ENCODE measurements around the gene TMBIM1.

The TMBIM1 gene

GRCh38 chr2:218327451-218328210 is 35.3 kb upstream of the TMBIM1 start:
- H3K9me3 ChIP-seq (ENCODE audit: control insufficient read depth, low read length): no peaks in the 10 kb centered on the region
- WGBS, 2 experiments (ENCODE audit: insufficient coverage in 2 of 2): 80 to 83% methylated on average over 10 of the region's 11 CpGs
- H3K4me3 ChIP-seq (ENCODE audit: extremely low read depth, insufficient read depth, low read length, poor library complexity, severe bottlenecking): no peak overlapping the region
- H3K36me3 ChIP-seq (ENCODE audit: control insufficient read depth, insufficient read depth, low read length): no peaks in the 10 kb centered on the region
- no peak overlapping the region for H3K27ac ChIP-seq (ENCODE audit: low read depth, low read length, severe bottlenecking)
- peaks cover 11% of the 10 kb centered on the region for H3K4me1 ChIP-seq (ENCODE audit: control insufficient read depth, insufficient read depth, low read length, poor library complexity, severe bottlenecking)

GRCh38 chr2:218326315-218326714 is 34.0 kb upstream of the TMBIM1 start:
- WGBS, 2 experiments (ENCODE audit: insufficient coverage in 2 of 2): 57 to 78% methylated on average over 1 of the region's 2 CpGs
- no peaks in the 10 kb centered on the region for H3K36me3 ChIP-seq (ENCODE audit: control insufficient read depth, insufficient read depth, low read length)
- no peak overlapping the region for H3K4me3 ChIP-seq (ENCODE audit: extremely low read depth, insufficient read depth, low read length, poor library complexity, severe bottlenecking)
- no peak overlapping the region for H3K27ac ChIP-seq (ENCODE audit: low read depth, low read length, severe bottlenecking)
- H3K9me3 ChIP-seq (ENCODE audit: control insufficient read depth, low read length): no peaks in the 10 kb centered on the region
- peaks cover 8% of the 10 kb centered on the region for H3K4me1 ChIP-seq (ENCODE audit: control insufficient read depth, insufficient read depth, low read length, poor library complexity, severe bottlenecking)

- Histone ChIP-seq H3K9me3 (ENCODE audit: control insufficient read depth, low read length) (no peaks in the 10 kb centered on the region), H3K4me3 (ENCODE audit: extremely low read depth, insufficient read depth, low read length, poor library complexity, severe bottlenecking) (no peak overlapping the region), H3K36me3 (ENCODE audit: control insufficient read depth, insufficient read depth, low read length) (no peaks in the 10 kb centered on the region), H3K27ac (ENCODE audit: low read depth, low read length, severe bottlenecking) (peak overlapping the region; percentile 69), H3K4me1 (ENCODE audit: control insufficient read depth, insufficient read depth, low read length, poor library complexity, severe bottlenecking) (peaks cover 8% of the 10 kb centered on the region)
- 71 to 76% methylated on average over 3 to 4 of the region's 4 CpGs for WGBS, 2 experiments (ENCODE audit: insufficient coverage in 2 of 2)
These were observed 33.4 kb upstream of the TMBIM1 start for GRCh38 chr2:218325566-218326160.

- Histone ChIP-seq H3K4me3 (ENCODE audit: extremely low read depth, insufficient read depth, low read length, poor library complexity, severe bottlenecking) (peak overlapping the region; percentile 58), H3K4me1 (ENCODE audit: control insufficient read depth, insufficient read depth, low read length, poor library complexity, severe bottlenecking) (peaks cover 8% of the 10 kb centered on the region), H3K9me3 (ENCODE audit: control insufficient read depth, low read length) (no peaks in the 10 kb centered on the region), H3K27ac (ENCODE audit: low read depth, low read length, severe bottlenecking) (peak overlapping the region; percentile 91), H3K36me3 (ENCODE audit: control insufficient read depth, insufficient read depth, low read length) (no peaks in the 10 kb centered on the region)
- WGBS, 2 experiments (ENCODE audit: insufficient coverage in 2 of 2): 2 to 7% methylated on average over 6 to 15 of the region's 24 CpGs
These were observed 31.5 kb upstream of the TMBIM1 start for GRCh38 chr2:218323526-218324472.

GRCh38 chr2:218322768-218323525 is 30.6 kb upstream of the TMBIM1 start:
- Histone ChIP-seq H3K36me3 (ENCODE audit: control insufficient read depth, insufficient read depth, low read length) (no peaks in the 10 kb centered on the region), H3K4me1 (ENCODE audit: control insufficient read depth, insufficient read depth, low read length, poor library complexity, severe bottlenecking) (peaks cover 8% of the 10 kb centered on the region), H3K4me3 (ENCODE audit: extremely low read depth, insufficient read depth, low read length, poor library complexity, severe bottlenecking) (peak overlapping the region; percentile 58), H3K9me3 (ENCODE audit: control insufficient read depth, low read length) (no peaks in the 10 kb centered on the region), H3K27ac (ENCODE audit: low read depth, low read length, severe bottlenecking) (peak overlapping the region; percentile 91)
- 1 to 2% methylated on average over 40 to 58 of the region's 69 CpGs for WGBS, 2 experiments (ENCODE audit: insufficient coverage in 2 of 2)

- no peak overlapping the region for H3K27ac ChIP-seq (ENCODE audit: low read depth, low read length, severe bottlenecking)
- H3K36me3 ChIP-seq (ENCODE audit: control insufficient read depth, insufficient read depth, low read length): no peaks in the 10 kb centered on the region
- H3K9me3 ChIP-seq (ENCODE audit: control insufficient read depth, low read length): no peaks in the 10 kb centered on the region
- 94 to 95% methylated on average over 2 of the region's 3 CpGs for WGBS, 2 experiments (ENCODE audit: insufficient coverage in 2 of 2)
- no peak overlapping the region for H3K4me3 ChIP-seq (ENCODE audit: extremely low read depth, insufficient read depth, low read length, poor library complexity, severe bottlenecking)
- peaks cover 4% of the 10 kb centered on the region for H3K4me1 ChIP-seq (ENCODE audit: control insufficient read depth, insufficient read depth, low read length, poor library complexity, severe bottlenecking)
These were observed 28.5 kb upstream of the TMBIM1 start for GRCh38 chr2:218320704-218321336.

- Histone ChIP-seq H3K36me3 (ENCODE audit: control insufficient read depth, insufficient read depth, low read length) (no peaks in the 10 kb centered on the region), H3K4me3 (ENCODE audit: extremely low read depth, insufficient read depth, low read length, poor library complexity, severe bottlenecking) (no peak overlapping the region), H3K4me1 (ENCODE audit: control insufficient read depth, insufficient read depth, low read length, poor library complexity, severe bottlenecking) (peaks cover 4% of the 10 kb centered on the region), H3K27ac (ENCODE audit: low read depth, low read length, severe bottlenecking) (no peak overlapping the region), H3K9me3 (ENCODE audit: control insufficient read depth, low read length) (no peaks in the 10 kb centered on the region)
- 66% methylated on average over 2 to 4 of the region's 6 CpGs for WGBS, 2 experiments (ENCODE audit: insufficient coverage in 2 of 2)
These were observed 27.6 kb upstream of the TMBIM1 start for GRCh38 chr2:218319813-218320365.

- Histone ChIP-seq H3K4me1 (ENCODE audit: control insufficient read depth, insufficient read depth, low read length, poor library complexity, severe bottlenecking) (no peaks in the 10 kb centered on the region), H3K36me3 (ENCODE audit: control insufficient read depth, insufficient read depth, low read length) (no peaks in the 10 kb centered on the region), H3K27ac (ENCODE audit: low read depth, low read length, severe bottlenecking) (no peak overlapping the region), H3K9me3 (ENCODE audit: control insufficient read depth, low read length) (no peaks in the 10 kb centered on the region), H3K4me3 (ENCODE audit: extremely low read depth, insufficient read depth, low read length, poor library complexity, severe bottlenecking) (no peak overlapping the region)
- WGBS, 2 experiments (ENCODE audit: insufficient coverage in 2 of 2): 64 to 80% methylated on average over 4 to 7 of the region's 7 CpGs
These were observed 25.9 kb upstream of the TMBIM1 start for GRCh38 chr2:218318241-218318640.

- no peak overlapping the region for H3K4me3 ChIP-seq (ENCODE audit: extremely low read depth, insufficient read depth, low read length, poor library complexity, severe bottlenecking)
- H3K9me3 ChIP-seq (ENCODE audit: control insufficient read depth, low read length): no peaks in the 10 kb centered on the region
- WGBS, 2 experiments (ENCODE audit: insufficient coverage in 2 of 2): 100% methylated on average over 2 to 4 of the region's 4 CpGs
- H3K4me1 ChIP-seq (ENCODE audit: control insufficient read depth, insufficient read depth, low read length, poor library complexity, severe bottlenecking): no peaks in the 10 kb centered on the region
- H3K27ac ChIP-seq (ENCODE audit: low read depth, low read length, severe bottlenecking): no peak overlapping the region
- no peaks in the 10 kb centered on the region for H3K36me3 ChIP-seq (ENCODE audit: control insufficient read depth, insufficient read depth, low read length)
These were observed 25.5 kb upstream of the TMBIM1 start for GRCh38 chr2:218317835-218318234.

GRCh38 chr2:218317303-218317630 is 25.0 kb upstream of the TMBIM1 start:
- Histone ChIP-seq H3K4me1 (ENCODE audit: control insufficient read depth, insufficient read depth, low read length, poor library complexity, severe bottlenecking) (no peaks in the 10 kb centered on the region), H3K4me3 (ENCODE audit: extremely low read depth, insufficient read depth, low read length, poor library complexity, severe bottlenecking) (no peak overlapping the region), H3K9me3 (ENCODE audit: control insufficient read depth, low read length) (no peaks in the 10 kb centered on the region), H3K27ac (ENCODE audit: low read depth, low read length, severe bottlenecking) (no peak overlapping the region), H3K36me3 (ENCODE audit: control insufficient read depth, insufficient read depth, low read length) (no peaks in the 10 kb centered on the region)
- WGBS, 2 experiments (ENCODE audit: insufficient coverage in 2 of 2): 90 to 100% methylated on average over 1 of the region's 1 CpG
